ENCODE measurements around the gene FBXO5. TPM values are rescaled to one million over a fixed set of nuclear protein-coding genes. Genes with fewer than 3 reads are reported as not detected.

FBXO5 gene
- total and polyA plus RNA-seq, 9 of the 15 experiments (the other 6 are each of a cell fraction or from before 2014, with no cell fraction given), result 17.8 to 89.3 (median 62.9) TPM

DNA sequence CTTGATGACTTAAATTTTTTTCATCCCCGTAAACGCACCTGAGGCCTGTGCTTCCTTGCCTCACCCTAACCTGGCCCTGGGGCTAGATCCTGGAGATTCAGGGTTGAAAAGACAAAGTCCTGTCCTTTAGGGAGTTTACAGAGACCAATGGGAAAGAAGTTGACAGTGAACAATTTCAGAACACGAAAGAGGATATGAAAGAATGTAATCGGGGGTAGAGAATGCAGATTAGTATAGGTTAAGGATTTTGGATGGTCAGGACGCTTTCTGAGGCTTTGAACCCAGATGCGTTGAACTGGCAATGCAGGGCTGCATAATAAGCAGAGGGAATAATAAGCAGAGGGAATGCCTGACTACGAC is 1.7 kb upstream of the FBXO5 start (continued):
- TF ChIP-seq ZKSCAN1 (IDR thresholded peaks at IDR 0.05; ENCODE audit: low read depth, low read length) (no peak), JUN (IDR thresholded peaks at IDR 0.05; ENCODE audit: borderline replicate concordance, low read depth, low read length) (no peak), JUN (CRISPR knock-in tag; IDR thresholded peaks at IDR 0.05; ENCODE audit: borderline replicate concordance) (0 out of 2 replicates have a peak, but pooled peaks have one; percentile 25), SLC30A9 (CRISPR knock-in tag; IDR thresholded peaks at IDR 0.05) (no peak), FOXP1 (CRISPR knock-in tag; IDR thresholded peaks at IDR 0.05) (no peak), STAT5B (CRISPR knock-in tag; IDR thresholded peaks at IDR 0.05) (no peak)
- TF ChIP-seq, protein P1, sequence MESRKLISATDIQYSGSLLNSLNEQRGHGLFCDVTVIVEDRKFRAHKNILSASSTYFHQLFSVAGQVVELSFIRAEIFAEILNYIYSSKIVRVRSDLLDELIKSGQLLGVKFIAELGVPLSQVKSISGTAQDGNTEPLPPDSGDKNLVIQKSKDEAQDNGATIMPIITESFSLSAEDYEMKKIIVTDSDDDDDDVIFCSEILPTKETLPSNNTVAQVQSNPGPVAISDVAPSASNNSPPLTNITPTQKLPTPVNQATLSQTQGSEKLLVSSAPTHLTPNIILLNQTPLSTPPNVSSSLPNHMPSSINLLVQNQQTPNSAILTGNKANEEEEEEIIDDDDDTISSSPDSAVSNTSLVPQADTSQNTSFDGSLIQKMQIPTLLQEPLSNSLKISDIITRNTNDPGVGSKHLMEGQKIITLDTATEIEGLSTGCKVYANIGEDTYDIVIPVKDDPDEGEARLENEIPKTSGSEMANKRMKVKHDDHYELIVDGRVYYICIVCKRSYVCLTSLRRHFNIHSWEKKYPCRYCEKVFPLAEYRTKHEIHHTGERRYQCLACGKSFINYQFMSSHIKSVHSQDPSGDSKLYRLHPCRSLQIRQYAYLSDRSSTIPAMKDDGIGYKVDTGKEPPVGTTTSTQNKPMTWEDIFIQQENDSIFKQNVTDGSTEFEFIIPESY (CRISPR knock-in tag; IDR thresholded peaks at IDR 0.05), result no peak
- TF ChIP-seq, protein P2, sequence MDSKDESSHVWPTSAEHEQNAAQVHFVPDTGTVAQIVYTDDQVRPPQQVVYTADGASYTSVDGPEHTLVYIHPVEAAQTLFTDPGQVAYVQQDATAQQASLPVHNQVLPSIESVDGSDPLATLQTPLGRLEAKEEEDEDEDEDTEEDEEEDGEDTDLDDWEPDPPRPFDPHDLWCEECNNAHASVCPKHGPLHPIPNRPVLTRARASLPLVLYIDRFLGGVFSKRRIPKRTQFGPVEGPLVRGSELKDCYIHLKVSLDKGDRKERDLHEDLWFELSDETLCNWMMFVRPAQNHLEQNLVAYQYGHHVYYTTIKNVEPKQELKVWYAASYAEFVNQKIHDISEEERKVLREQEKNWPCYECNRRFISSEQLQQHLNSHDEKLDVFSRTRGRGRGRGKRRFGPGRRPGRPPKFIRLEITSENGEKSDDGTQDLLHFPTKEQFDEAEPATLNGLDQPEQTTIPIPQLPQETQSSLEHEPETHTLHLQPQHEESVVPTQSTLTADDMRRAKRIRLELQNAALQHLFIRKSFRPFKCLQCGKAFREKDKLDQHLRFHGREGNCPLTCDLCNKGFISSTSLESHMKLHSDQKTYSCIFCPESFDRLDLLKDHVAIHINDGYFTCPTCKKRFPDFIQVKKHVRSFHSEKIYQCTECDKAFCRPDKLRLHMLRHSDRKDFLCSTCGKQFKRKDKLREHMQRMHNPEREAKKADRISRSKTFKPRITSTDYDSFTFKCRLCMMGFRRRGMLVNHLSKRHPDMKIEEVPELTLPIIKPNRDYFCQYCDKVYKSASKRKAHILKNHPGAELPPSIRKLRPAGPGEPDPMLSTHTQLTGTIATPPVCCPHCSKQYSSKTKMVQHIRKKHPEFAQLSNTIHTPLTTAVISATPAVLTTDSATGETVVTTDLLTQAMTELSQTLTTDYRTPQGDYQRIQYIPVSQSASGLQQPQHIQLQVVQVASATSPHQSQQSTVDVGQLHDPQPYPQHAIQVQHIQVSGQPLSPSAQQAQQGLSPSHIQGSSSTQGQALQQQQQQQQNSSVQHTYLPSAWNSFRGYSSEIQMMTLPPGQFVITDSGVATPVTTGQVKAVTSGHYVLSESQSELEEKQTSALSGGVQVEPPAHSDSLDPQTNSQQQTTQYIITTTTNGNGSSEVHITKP (IDR thresholded peaks at IDR 0.05; ENCODE audit: partially characterized antibody), result peak; percentile 39
- TF ChIP-seq, protein P3, sequence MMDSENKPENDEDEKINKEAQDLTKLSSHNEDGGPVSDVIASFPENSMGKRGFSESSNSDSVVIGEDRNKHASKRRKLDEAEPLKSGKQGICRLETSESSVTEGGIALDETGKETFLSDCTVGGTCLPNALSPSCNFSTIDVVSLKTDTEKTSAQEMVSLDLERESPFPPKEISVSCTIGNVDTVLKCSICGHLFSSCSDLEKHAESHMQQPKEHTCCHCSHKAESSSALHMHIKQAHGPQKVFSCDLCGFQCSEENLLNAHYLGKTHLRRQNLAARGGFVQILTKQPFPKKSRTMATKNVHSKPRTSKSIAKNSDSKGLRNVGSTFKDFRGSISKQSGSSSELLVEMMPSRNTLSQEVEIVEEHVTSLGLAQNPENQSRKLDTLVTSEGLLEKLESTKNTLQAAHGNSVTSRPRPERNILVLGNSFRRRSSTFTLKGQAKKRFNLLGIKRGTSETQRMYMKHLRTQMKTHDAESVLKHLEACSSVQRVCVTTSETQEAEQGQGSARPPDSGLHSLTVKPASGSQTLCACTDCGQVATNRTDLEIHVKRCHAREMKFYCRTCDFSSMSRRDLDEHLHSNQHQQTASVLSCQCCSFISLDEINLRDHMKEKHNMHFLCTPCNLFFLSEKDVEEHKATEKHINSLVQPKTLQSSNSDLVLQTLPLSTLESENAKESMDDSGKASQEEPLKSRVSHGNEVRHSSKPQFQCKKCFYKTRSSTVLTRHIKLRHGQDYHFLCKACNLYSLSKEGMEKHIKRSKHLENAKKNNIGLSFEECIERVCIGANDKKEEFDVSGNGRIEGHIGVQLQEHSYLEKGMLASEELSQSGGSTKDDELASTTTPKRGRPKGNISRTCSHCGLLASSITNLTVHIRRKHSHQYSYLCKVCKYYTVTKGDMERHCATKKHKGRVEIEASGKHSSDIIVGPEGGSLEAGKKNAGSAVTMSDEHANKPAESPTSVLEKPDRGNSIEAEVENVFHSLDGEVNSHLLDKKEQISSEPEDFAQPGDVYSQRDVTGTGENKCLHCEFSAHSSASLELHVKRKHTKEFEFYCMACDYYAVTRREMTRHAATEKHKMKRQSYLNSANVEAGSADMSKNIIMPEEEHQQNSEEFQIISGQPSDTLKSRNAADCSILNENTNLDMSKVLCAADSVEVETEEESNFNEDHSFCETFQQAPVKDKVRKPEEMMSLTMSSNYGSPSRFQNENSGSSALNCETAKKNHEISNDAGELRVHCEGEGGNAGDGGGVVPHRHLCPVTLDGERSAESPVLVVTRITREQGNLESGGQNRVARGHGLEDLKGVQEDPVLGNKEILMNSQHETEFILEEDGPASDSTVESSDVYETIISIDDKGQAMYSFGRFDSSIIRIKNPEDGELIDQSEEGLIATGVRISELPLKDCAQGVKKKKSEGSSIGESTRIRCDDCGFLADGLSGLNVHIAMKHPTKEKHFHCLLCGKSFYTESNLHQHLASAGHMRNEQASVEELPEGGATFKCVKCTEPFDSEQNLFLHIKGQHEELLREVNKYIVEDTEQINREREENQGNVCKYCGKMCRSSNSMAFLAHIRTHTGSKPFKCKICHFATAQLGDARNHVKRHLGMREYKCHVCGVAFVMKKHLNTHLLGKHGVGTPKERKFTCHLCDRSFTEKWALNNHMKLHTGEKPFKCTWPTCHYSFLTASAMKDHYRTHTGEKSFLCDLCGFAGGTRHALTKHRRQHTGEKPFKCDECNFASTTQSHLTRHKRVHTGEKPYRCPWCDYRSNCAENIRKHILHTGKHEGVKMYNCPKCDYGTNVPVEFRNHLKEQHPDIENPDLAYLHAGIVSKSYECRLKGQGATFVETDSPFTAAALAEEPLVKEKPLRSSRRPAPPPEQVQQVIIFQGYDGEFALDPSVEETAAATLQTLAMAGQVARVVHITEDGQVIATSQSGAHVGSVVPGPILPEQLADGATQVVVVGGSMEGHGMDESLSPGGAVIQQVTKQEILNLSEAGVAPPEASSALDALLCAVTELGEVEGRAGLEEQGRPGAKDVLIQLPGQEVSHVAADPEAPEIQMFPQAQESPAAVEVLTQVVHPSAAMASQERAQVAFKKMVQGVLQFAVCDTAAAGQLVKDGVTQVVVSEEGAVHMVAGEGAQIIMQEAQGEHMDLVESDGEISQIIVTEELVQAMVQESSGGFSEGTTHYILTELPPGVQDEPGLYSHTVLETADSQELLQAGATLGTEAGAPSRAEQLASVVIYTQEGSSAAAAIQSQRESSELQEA (IDR thresholded peaks at IDR 0.05; ENCODE audit: low read depth), result 0 out of 2 replicates have a peak, but pooled peaks have one; percentile 20
- TF ChIP-seq, protein P4, sequence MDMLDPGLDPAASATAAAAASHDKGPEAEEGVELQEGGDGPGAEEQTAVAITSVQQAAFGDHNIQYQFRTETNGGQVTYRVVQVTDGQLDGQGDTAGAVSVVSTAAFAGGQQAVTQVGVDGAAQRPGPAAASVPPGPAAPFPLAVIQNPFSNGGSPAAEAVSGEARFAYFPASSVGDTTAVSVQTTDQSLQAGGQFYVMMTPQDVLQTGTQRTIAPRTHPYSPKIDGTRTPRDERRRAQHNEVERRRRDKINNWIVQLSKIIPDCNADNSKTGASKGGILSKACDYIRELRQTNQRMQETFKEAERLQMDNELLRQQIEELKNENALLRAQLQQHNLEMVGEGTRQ (CRISPR knock-in tag; IDR thresholded peaks at IDR 0.05), result no peak
